ENCODE data around the gene SLC22A2.

SLC22A2 gene

DNA sequence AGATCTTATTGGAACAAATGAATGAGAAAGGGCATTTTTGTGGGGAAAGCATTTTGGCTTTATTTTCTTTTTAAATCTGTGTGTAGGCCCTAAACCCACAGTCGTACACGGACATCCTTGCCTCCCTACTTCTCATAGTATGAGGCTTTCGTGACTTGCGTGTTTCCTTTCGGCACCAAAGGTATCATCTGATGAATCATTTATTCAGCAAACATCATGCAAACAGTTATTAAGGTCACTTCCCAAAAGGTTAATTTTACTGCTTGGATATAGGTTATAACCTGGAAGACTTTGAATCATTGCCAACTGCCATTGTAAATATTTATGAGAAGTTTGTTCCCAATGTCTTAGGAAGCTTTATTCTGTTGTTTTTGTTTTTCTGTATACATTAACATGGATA, 15.1 kb upstream of the SLC22A2 start:
- no peak for DNase-seq (ENCODE audit: low read depth, low spot score)

DNA sequence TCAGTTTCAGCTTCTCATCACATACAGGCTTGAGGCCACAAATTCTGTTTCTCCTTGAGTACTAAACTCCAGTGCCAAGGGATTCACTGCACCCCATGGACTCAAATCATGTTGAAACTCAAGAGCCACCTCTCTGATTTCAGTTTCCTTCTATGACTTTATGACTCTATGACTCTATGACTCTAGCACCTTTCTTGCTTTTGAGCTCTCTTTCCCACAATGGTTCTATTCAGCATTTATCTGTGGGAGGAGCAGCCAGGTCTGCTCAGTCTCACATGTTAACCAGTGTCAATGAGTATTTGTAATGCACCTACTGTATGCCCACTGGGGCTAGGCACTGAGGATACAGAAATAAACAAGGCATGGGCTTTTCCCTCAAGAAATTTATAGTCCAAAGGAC, 14.6 kb upstream of the SLC22A2 start:
- no peak for DNase-seq (ENCODE audit: low read depth, low spot score)

DNA sequence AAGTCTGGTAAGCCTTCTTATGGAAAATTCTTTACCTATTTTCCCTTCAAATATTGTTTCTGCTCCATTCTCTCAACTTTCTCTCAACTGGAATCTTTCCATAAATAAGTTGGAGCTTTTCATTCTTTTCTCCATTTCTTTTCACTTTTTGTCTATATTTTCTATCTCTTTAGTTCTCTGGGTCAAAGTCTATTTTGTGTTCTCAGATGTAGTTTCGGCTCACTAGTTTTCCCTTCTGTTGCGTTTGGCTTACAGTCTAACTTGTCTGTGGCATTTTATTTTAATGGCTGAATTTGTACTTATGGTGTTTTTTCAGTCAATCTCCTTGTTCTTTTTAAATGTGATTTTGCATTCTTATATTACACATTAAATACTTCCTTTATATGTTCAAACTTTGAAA, 14.1 kb upstream of the SLC22A2 start:
- no peak for DNase-seq (ENCODE audit: low read depth, low spot score)

DNA sequence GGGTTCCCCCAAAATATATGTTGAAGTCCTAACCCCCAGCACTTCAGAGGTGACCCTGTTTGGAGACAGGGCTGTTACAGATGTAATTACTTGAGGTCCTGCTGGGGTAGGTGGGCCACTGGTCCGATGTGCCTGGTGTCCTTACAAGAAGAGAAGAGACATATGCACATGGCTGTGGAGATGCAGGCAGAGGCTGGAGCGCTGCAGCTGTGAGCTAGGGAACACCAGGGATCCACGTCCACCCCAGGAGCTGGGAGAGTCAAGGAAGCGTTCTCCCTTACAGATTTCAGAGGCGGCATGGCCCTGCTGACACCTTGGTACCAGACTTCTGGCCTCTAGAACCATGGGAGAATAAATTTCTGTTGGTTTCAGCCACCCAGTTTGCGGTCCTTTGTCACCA, 11.7 kb upstream of the SLC22A2 start:
- DNase-seq (ENCODE audit: low read depth, low spot score), result no peak

DNA sequence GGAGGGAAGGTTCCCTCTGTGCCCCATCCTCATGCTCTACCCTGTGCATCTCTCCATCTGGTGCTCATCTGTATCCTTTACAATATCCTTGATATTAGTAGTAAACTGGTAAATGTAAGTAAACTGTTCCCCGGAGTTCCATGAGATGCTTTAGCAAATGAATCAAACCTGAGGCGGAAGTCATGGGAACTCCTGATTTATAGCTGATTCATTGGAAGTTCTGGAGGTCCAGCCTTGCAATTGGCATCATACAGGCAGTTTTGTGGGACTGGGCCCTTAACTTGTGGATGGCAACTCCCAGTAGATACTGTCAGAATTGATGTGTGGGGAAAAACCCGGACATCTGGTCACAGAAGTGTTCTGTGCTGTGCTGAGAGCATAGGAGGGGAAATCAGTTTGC, 11.2 kb upstream of the SLC22A2 start:
- no peak for DNase-seq (ENCODE audit: low read depth, low spot score)

DNA sequence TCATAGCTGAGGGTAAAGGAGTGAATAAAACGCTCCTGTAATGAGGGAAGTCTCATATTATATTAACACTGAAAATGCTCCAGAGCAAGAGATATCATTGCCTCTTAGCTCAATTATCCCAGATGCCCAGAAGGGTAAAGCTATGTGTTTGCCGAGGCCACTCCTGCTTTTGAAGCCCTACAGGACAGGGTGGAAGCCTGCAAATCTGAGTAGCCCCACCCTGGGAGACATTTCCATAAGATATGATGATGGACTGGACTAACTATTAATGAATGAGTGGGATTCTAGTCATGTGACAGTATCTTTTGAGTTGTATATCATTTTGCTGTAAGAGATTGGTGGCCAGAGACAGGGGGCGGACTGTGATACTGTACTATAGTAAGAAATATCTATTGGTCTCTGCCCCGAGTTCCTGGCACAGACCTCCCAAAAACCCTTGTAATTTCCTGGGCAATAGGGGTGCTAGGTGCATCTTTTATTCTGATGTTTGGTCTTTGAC, 10.5 kb upstream of the SLC22A2 start:
- no peak for DNase-seq (ENCODE audit: low read depth, low spot score)

DNA sequence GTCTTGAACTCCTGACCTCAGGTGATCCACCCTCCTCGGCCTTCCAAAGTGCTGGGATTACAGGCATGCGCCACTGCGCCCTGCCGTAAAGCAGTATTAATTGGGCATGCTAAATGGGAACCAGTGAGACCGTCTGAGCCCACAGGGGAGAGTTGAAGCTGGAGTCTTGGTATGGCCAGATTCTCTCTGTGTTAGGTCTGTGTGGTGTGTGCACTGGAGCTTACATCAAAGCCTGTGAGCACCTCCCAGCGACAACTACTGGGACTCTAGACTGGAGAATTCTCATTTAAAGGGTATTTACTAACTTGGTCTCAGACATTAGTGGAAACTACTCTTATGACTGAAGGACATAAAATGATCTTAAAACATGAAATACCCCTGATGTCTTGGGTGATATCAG, 8.5 kb upstream of the SLC22A2 start:
- no peak for DNase-seq (ENCODE audit: low read depth, low spot score)

DNA sequence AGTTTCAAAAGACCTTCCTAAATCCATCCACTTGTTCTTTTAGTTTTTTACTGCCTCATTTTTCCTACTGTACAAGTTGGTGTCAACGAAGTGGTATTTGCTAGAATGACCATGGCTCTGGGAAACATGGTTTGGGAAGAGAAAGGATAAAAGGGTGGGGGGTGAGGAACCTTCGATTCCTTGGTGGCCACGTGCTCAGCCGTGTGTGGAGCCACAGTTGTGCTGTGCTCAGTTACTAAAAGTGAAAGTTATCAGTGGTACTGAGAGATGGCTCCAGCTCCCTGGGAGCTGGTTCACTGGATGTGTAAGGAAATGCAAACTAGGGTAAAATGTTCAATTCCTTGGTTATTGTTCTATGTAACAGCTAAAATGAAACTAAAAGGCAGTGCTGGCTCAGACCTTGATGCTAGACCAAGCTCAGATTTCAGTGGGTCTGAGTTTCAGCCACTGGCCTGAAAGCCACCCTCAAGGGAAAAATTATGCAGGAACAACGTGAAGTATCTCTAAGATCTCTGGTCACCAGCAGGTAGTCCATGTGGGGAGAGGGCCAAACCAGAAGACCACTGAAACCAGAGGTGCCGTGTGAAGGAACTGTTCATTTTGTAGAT, 7.4 kb upstream of the SLC22A2 start:
- DNase-seq (ENCODE audit: low read depth, low spot score), result no peak

DNA sequence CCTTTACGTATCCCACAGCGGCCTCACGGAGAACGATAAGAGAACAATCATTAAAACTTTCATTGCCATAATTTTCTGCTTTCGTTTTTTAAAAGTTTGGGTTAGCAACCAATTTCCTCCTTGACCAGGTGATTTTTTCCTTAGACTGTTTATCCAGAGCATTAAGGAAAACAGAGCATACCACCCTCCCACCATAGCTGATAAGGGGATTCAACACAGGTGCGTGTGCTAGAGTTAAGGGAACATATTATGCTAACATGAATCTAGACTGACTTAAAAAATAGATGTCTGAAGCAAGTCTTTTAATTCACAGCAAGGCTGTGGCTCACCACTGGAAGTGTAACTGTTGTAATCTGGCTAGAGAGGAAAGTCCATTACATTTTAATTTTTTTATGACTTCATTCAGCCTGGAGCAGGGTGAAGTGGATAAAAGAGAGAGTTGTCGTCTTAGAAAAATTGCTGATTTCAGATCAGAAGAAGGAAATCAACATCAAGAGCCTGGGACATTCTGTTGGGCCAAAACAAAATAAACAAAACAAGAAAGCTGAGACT, 5.5 kb upstream of the SLC22A2 start:
- DNase-seq (ENCODE audit: low read depth, low spot score), result no peak

DNA sequence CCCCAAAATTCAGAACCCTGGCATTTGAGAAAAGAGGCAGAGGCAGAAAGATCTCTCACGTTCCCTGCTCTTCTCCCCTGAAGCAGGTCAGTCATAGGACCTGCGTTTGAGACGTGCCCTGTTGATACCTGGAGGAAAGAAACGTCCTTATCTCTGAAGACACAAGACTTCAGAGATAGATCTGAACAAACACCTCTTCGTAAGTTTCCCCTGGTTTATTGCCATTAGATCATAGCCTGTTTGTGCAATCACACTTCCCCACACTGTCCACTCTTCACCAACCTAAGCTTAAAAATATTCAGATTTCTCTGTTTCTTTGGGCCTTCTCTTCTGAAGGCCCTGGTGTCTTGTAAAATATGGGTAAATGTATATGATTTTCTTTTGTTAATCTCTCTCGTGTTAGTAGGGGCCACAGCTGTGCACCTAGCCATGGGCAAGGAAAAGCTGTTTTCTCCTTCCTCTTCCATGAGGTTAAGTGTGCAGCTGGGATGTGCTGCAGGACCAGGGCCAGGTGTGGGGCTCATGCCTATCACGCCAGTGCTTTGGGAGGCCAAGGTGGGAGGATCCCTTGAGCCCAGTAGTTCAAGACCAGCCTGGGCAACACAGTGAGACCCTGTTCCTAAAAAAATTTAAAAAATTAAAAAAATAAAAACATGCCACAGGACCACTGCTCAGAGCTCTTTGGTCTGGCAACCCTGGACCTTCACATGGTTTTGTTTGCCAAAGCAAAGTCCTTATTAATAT, 4.7 kb upstream of the SLC22A2 start:
- no peak for DNase-seq (ENCODE audit: low read depth, low spot score)

DNA sequence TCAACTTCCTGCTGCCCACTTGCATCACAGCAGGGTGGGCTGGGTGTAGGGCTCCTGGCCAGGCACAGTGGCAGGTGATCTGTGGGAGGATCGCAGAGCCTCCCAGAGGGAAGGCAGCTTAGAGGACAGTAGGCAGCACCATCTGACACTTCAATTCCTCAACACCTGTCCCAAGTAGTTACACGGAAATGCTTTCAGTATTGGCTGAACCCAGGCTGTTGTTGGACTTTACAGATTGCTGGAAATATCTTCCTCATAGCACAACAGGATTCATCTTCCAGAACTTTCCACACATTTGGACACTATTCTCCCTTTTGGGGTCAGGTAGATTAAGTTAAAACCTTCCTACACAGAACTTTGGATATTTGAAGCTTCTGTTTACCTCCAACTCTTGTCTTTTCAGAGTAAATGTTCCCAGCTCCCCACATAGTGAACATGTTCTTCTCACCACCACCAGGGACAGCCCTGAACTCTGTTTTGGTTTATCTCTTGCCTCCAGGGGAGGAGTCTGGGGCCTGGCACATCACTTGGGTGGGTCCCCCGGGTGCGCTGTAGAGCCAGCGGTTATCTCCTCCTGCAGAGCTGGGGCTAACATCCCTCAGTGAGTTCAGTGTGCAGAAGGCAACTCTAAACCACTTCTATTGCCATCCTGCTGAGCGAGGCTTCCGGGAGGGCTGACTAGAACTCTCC, 3.5 kb upstream of the SLC22A2 start:
- DNase-seq (ENCODE audit: low read depth, low spot score), result no peak

DNA sequence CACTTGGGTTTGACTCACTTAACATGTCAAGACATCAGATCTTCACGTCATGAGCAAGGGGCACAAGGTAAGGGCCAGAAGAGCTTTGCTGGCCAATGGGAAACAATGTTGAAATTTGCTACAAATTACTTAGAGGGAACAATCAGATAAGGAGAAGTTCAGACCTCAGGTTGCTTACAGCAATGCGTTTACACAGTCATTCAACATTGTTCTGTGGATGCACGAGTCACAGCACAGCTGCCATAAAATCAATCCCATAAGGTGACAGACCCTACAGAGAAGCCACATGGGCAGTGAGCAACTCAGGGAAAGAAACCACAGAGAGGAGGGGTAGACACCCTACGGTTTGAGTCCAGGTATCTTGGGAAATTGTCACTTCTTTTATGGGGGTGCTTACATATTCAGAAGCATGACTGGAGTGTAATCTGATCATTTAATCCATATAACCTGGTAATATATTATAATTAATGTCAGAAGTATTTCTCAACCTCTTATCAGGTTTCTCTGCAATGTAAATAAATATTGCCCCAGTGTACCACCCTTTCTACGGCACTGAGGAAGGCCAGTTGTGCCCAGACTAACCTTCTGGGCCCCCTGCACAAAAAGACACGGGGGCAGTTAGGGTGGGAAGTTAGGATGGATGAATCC, 2.3 kb upstream of the SLC22A2 start:
- DNase-seq (ENCODE audit: low read depth, low spot score), result no peak

DNA sequence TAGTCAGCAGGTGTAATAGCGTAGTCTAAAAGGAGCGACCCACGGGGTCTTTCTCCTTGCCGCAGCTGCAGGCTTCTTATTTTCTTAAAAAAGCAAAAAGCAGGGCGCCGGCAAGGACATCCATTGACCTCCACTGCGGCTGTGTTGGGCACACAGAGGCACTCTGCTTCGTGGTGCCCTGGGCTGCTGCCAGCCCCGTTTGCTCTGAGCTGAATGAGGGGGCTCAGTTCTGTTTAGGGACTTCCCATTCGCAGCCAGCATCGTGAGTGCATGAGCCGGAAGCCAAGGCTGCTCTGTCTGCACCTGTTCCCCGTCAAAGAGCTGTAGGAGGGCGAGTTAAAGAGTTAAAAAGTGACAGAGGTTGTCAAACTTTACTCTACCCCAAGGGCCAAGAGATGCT, 1.7 kb upstream of the SLC22A2 start:
- DNase-seq (ENCODE audit: low read depth, low spot score), result no peak

DNA sequence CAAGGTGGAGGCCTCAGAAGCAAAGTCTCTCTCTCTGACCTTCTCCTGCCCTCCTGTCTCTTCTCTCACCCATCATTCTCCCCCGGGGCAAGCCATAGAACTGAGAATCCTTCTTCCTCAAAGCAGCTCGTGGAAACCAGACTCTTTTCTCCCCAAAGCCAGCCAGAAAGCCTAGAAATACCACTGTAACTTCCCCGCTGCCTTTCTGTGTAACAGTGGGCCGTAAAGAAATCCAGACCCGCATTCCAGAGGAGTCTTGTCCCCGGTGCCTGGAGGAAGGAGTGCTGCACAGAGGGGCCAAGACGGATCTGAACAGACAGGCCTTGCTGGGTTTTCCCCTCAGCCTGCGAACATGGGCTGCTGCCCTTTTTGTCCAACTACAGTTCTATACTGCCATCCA, 977 bp upstream of the SLC22A2 start:
- DNase-seq (ENCODE audit: low read depth, low spot score), result no peak

DNA sequence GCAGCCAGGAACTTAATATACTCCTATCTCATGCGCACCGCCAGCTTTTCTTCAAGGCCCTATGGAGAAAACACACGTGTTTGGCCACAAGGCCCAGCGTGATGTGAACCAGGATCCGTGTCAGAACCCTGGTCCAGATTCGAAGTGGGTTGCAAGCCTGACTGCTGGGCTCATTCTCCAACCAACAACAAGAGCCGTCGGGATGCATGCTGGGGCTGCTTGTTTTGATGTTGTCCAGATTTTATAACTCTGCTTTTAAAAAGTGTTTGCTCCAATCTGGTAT, 463 bp upstream of the SLC22A2 start:
- no peak for DNase-seq (ENCODE audit: low read depth, low spot score)

DNA sequence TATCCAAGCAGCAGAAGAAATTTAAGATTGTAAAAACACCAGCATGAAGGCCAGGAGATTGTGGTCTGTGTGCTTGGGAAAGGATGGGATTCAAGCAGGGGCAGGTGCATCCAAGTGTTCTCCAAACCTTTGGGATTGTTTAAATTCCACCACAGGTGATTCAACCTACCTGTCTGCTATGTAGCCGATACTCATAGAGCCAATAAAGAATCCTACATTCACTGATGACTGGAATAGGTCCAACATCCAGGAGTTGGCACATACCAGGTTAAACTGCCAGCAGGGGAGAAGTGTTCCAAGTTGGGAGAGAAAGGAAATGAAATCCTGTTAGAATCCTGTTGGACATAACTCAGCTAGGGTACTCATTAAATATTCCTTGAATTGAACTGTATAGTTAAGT, 2.2 kb downstream of the SLC22A2 start:
- no peak for DNase-seq (ENCODE audit: low read depth, low spot score)

DNA sequence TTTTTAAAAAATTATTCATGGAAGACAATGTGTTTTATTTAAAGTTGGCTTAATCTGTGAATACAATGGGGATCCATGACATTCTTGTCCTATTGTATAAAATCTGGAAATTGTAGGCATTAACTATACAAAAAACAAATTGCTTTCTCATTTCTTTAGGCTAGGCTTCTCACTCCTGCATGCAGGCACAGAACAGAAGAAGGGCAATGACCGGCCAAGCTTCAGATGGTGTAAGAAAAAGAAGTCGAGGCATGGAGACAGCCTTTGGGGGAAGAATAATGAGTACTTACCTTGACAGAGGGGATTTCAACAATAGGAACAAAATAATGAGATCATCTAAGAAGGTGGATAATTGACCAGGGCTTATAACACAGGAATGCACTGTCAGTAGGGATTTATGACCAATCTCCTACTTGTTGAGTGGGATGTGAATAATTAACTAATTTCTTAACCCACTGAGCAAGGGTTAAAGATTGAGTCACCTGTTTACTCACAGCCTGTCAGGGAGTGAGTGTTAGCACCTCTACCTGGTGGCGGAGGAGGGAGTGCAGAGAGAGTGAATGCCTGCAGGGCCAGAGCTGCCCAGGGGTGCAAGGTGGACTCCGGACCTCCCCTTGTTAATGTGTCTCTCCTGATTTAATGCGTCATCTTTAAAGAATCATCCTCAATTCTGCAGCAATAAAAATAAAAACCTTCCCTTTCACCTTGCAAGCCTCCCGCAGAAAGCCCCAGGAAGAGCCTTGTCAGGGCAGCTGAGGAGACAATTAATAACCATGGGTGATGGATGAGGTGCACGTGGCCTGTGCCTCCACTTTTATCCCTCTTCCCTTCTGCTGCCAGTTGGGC, 3.9 kb downstream of the SLC22A2 start:
- no peak for DNase-seq (ENCODE audit: low read depth, low spot score)

DNA sequence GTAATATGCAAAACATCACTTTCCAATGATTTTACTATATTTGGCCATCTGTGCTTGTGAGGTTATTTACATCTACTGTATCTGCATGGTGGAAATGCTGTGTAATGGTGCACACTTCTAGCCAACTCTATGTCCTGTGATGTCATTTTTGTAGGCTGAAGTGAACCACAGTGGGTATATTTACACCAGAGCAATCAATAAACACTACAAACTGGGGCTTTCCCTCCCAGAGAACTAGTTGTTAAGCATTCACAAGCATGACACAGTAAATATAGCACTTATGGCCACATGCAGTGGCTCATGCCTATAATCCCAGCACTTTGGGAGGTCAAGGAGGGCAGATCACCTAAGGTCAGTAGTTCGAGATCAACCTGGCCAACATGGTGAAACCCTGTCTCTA, 4.9 kb downstream of the SLC22A2 start:
- no peak for DNase-seq (ENCODE audit: low read depth, low spot score)

DNA sequence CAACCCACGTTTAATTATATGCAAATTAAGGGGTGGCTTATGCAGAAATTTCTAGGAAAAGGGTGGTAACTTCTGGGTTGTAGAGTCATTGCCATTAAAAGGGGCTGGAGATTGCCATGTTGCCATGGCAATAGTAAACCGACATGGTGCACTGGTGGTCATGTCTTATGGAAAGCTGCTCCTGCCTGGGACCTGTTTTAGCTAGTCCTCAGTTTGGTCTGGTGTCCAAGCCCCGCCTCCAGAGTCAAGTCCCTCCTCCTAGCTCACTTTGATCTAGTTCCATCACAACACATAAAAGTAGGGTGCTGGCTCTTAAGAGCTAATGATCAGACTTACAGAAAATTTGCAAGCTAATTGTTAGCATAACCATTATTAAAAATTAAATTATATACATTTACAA, 5.3 kb downstream of the SLC22A2 start:
- DNase-seq (ENCODE audit: low read depth, low spot score), result no peak

DNA sequence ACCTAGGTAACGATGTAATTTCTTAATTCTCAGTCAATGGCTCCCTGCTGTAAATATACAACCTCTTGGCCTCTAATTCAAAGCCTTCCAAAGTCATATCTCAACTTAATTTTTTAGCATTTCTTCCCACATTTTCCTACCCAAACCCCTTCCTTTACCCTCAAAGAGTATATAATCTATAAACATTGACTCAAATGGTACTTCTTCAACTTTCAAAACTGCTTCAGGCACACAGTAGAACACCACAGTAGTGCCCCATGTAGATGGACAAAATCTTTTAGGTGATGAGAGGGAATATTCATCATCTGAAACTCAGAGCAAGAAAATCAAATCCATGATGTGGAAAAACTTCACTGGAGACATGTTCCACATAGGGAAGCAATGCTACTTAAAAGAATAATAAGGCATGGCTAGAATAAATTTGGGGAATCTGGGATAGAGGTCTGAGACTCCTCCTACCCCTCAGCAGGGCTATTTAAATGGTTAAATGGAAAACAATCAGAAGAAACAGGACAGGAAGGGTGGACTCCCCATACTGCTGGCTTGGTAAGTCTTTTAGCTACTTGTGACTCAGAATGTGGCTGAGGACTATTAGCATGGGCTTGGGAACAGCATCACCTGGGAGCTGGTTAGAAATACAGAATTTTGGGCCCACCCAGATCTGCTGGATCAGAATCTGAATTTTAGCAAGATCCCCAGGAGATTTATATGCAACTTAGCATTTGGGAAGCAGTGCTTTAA, 6.4 kb downstream of the SLC22A2 start:
- DNase-seq (ENCODE audit: low read depth, low spot score), result no peak

DNA sequence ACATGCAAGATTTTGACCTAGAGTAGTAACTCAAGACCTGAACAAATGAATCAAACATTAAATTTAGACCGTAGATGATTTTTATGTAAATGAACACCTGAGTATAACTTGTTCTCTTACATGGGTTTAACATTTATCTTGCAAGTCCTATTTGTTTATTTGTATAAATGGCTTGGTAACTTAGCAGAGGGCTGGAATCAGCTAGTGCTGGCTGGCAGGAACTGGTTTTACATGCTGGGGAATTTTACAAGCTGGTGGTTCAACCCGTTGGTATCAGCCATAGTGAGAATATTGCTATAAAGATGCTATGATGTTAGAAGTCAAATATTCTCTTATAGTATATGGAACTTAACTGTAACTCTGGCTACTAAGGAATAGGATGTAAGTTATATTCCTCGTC, 8.9 kb downstream of the SLC22A2 start:
- DNase-seq (ENCODE audit: low read depth, low spot score), result no peak
